Upper lobe of right lung (tissue), 1 donor: ENCODE results near the gene RERE. TPM values are rescaled to one million over a fixed set of nuclear protein-coding genes. Genes with fewer than 3 reads are reported as not detected.
"Not testable (repeated sequence)": the region's sequence is repeated elsewhere in the genome, so short reads cannot be mapped to it uniquely, and the experiment has no call there.

Experiments
- ATAC-seq: fragments of 200-7000 bp; cut with Tn5 transposase; one replicate; pipeline ENCODE4 v1.9.1; 2020; ENCODE audit warnings: mild to moderate bottlenecking, moderate library complexity
- DNase-seq: peaks from one replicate; pipeline ENCODE4 v3.0.0-alpha.2; 2020
- H3K27ac ChIP-seq: fragments of 200-600 bp; one replicate; pipeline ENCODE4 v1.8.0; 2022
- H3K27me3 ChIP-seq: fragments of 200-600 bp; one replicate; pipeline ENCODE4 v1.8.0; 2022; ENCODE audit warnings: mild to moderate bottlenecking
- H3K36me3 ChIP-seq: fragments of 200-600 bp; one replicate; pipeline ENCODE4 v1.8.0; 2022
- H3K4me1 ChIP-seq: fragments of 200-600 bp; one replicate; pipeline ENCODE4 v1.8.0; 2022
- H3K4me3 ChIP-seq: fragments of 200-600 bp; one replicate; pipeline ENCODE4 v1.8.0; 2022; ENCODE audit warnings: mild to moderate bottlenecking
- H3K9me3 ChIP-seq: fragments of 200-600 bp; one replicate; pipeline ENCODE4 v1.8.0; 2022
- CTCF ChIP-seq: fragments of 200-600 bp; IDR thresholded peaks from one replicate; pipeline ENCODE4 v1.8.0; 2022; ENCODE audit warnings: antibody characterized with exemption
- intact Hi-C: fragments of 100-400 bp; cut with DNase I; formaldehyde crosslinking; loops from one replicate; pipeline ENCODE4 v1.11.0; 2022
- total RNA-seq: library from RNA; stranded (reverse); fragmentation: NEBNext Ultra II Directional; extraction: Animal tissue kit (Norgen Biotek cat#: 25700); gene quantifications from one replicate; pipeline ENCODE4 v1.2.1, GENCODE V29; 2021
- donor health status: DM: no; HTN: yes; CAD: no; lungs with severe emphysema.

The RERE gene
- total RNA-seq, 1 donor from 2014 or later = 99.6 TPM

GRCh38 chr1:8787218-8787617, 30.2 kb downstream of the RERE start:
- no peak overlapping the region for H3K27ac ChIP-seq
- no peak for ATAC-seq

GRCh38 chr1:8786204-8786603, 31.2 kb downstream of the RERE start:
- H3K4me3 ChIP-seq, H3K4me1 ChIP-seq, ATAC-seq, H3K36me3 ChIP-seq, H3K9me3 ChIP-seq, H3K27ac ChIP-seq, DNase-seq, intact Hi-C loops, H3K27me3 ChIP-seq: not testable (repeated sequence)

More at GRCh38 chr1:8787218-8787617, 30.2 kb downstream of the RERE start:
- TF ChIP-seq CTCF = no peak
- H3K36me3 ChIP-seq = no peaks in the 10 kb centered on the region
- H3K27me3 ChIP-seq = no peaks in the 10 kb centered on the region
- H3K9me3 ChIP-seq = no peaks in the 10 kb centered on the region
- H3K4me1 ChIP-seq = no peaks in the 10 kb centered on the region
- H3K4me3 ChIP-seq = no peak overlapping the region
- intact Hi-C loops = no loop called here
- no peak for DNase-seq

GRCh38 chr1:8782955-8783354, 34.5 kb downstream of the RERE start:
- Histone ChIP-seq H3K4me3 (no peak overlapping the region), H3K27ac (no peak overlapping the region), H3K36me3 (no peaks in the 10 kb centered on the region), H3K27me3 (no peaks in the 10 kb centered on the region), H3K9me3 (no peaks in the 10 kb centered on the region), H3K4me1 (no peaks in the 10 kb centered on the region)
- ATAC-seq = no peak
- DNase-seq = no peak
- TF ChIP-seq CTCF = no peak
- intact Hi-C loops = no loop called here

GRCh38 chr1:8782001-8782620, 35.3 kb downstream of the RERE start:
- Histone ChIP-seq H3K4me1 (no peaks in the 10 kb centered on the region), H3K27ac (no peak overlapping the region), H3K27me3 (no peaks in the 10 kb centered on the region), H3K36me3 (no peaks in the 10 kb centered on the region), H3K4me3 (no peak overlapping the region), H3K9me3 (no peaks in the 10 kb centered on the region)
- ATAC-seq = no peak
- intact Hi-C loops = no loop called here
- TF ChIP-seq CTCF = no peak
- DNase-seq = no peak

GRCh38 chr1:8780405-8780804, 37.0 kb downstream of the RERE start:
- no peak overlapping the region for H3K4me3 ChIP-seq
- no peaks in the 10 kb centered on the region for H3K36me3 ChIP-seq
- ATAC-seq (no peak), DNase-seq (no peak)
- intact Hi-C loops = no loop called here
- H3K4me1 ChIP-seq = no peaks in the 10 kb centered on the region
- no peak for TF ChIP-seq CTCF
- H3K27ac ChIP-seq = no peak overlapping the region
- no peaks in the 10 kb centered on the region for H3K9me3 ChIP-seq
- H3K27me3 ChIP-seq = no peaks in the 10 kb centered on the region

- no peaks in the 10 kb centered on the region for H3K9me3 ChIP-seq
- H3K4me3 ChIP-seq = no peak overlapping the region
- no peaks in the 10 kb centered on the region for H3K27me3 ChIP-seq
- H3K4me1 ChIP-seq = no peaks in the 10 kb centered on the region
- intact Hi-C loops = no loop called here
- no peak overlapping the region for H3K27ac ChIP-seq
- ATAC-seq = no peak
- H3K36me3 ChIP-seq = no peaks in the 10 kb centered on the region
- no peak for TF ChIP-seq CTCF
- no peak for DNase-seq
Observed at GRCh38 chr1:8777867-8778266, 39.6 kb downstream of the RERE start.
